ENCODE data around the gene SUGCT.
"Not testable (repeated sequence)": the region's sequence is repeated elsewhere in the genome, so short reads cannot be mapped to it uniquely, and the experiment has no call there.

The SUGCT gene

DNA sequence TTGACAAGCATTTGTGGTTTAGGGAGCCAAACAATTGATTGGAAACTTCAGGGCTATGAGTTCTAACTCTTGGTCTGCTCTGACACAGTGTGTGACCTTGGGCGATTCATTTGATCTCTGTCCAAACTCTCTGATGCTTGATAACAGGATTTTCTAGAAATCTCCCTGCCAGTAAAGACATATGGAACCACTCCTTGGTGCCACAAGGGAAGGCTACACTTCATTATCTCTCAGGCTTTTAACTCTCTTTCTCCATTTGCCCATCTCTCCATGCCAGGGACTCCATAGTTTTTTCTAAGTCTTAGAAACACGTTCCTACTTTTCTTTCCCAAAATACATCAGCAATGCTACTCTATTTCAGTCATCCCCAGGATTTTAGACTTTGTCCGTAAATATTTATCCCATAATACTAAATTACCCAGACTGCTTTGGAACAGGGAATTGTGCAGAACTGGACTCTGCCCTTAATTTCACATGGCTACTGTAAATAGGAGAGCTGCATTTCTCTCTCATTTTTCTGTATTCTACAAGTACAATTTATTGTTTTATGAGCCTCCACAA, 488.2 kb downstream of the SUGCT start:
- no peak for DNase-seq (ENCODE audit: low spot score)

DNA sequence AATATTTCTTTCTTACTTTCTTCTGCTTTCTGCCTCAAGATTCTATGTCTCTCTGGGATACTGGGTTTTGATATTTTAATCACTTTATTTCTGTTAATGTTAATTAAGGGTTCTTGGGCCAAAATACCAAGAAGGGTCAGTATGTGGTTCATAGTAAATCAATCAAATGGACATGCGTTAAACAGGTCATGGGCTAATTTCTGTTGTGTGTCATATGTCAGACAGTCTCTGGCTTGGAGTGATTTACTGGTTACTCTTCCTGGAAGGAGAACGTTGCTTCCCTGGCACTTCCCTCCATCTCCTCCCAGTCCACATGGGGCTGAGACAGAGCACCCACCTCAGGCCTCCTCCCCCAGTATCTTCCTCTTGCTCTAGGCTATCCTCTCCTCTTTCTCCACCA, 489.1 kb downstream of the SUGCT start:
- no peak for DNase-seq (ENCODE audit: low spot score)

DNA sequence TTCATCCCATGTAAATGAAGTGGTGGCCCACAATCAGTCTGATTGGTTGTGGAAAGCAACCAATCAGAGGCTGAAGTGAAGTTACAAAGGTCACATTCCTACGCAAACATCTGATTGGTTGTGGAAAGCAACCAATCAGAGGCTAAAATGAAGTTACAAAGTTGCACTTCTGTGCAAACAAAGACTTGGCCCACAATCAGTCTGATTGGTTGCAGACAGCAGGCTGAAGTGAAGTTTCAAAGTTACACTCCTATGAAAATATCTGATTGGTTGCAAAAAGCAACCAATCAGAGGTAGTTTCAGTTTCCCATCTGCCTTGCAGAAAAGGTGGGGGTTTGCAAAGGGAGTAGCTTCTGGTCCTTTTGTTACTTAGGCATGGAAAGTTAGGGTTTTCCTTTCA, 492.6 kb downstream of the SUGCT start:
- not testable (repeated sequence) for DNase-seq (ENCODE audit: low spot score)

DNA sequence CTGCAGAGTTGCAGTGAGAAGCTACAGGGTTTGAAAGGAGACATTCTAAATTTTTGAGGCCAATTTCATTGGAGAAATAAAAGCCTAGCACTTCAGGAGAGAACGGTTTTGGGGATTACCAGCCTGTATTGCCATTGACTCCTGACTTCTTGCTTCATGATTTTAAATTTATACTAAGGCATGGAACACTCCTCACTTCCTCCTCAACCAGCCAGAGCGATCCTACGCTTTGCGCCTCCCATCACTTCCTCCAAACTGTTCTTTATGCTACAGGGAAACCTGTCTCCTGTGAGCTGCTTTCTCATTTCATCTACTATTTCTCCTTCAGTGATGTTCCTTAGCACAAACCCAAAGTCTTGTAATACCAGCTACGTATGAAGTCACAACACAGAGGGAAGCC, 495.1 kb downstream of the SUGCT start:
- DNase-seq (ENCODE audit: low spot score), result no peak

DNA sequence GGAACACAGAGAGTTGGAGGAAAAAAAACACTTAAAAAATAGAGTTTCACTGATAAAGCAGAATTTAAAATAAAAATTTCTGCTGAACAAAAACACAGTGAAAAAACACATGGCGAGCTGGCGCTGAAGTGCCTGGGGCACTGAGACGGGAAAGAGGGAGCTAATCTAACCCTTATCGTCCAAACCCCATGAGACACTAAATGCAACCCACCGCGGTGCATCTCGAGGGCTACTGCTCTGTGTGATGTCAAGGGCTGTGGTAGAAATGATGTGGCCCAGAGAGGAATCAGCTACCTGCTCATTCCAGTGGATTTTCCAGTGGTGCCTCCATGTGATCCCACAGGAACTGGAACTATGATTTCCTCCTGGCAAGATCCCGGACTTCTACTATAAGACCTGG, 499.3 kb downstream of the SUGCT start:
- DNase-seq (ENCODE audit: low spot score), result no peak

GRCh38 chr7:40638545-40639320, 503.9 kb downstream of the SUGCT start:
- DNase-seq (ENCODE audit: low spot score), result no peak

- no peak for DNase-seq (ENCODE audit: low spot score)
Observed at GRCh38 chr7:40640566-40640965, 505.8 kb downstream of the SUGCT start.

- DNase-seq (ENCODE audit: low spot score), result no peak
Observed at GRCh38 chr7:40641701-40642100, 506.9 kb downstream of the SUGCT start.

DNA sequence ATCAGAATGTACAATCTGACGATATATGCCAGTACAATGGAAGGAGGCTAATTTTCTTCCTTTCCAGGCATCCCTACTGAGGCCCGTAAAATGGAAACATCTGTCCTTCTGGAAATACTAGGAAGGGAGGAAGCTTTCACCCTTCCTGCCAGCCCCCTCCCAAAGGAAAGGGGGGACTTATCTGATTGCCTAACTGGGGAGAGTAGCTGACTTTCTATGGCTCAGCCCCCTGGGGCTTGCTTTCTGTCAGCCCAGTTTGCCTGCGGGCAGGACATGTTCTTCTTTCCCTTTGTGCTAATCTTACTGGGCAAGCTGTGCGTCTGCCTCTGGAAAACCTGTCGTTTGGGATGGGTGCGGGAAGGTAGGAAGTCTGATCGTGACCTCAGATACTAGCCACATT, 508.9 kb downstream of the SUGCT start:
- no peak for DNase-seq (ENCODE audit: low spot score)

GRCh38 chr7:40644454-40645188, 509.8 kb downstream of the SUGCT start:
- no peak for DNase-seq (ENCODE audit: low spot score)

- DNase-seq (ENCODE audit: low spot score), result no peak
Observed at GRCh38 chr7:40645197-40645596, 510.4 kb downstream of the SUGCT start.

- no peak for DNase-seq (ENCODE audit: low spot score)
Observed at GRCh38 chr7:40646717-40647116, 511.9 kb downstream of the SUGCT start.

GRCh38 chr7:40647719-40648118, 512.9 kb downstream of the SUGCT start:
- DNase-seq (ENCODE audit: low spot score), result no peak

- DNase-seq (ENCODE audit: low spot score), result no peak
Observed at GRCh38 chr7:40649247-40649646, 514.4 kb downstream of the SUGCT start.

GRCh38 chr7:40650903-40651302, 516.1 kb downstream of the SUGCT start:
- DNase-seq (ENCODE audit: low spot score), result not testable (repeated sequence)

GRCh38 chr7:40654171-40654570, 519.4 kb downstream of the SUGCT start:
- no peak for DNase-seq (ENCODE audit: low spot score)

GRCh38 chr7:40655426-40655825, 520.6 kb downstream of the SUGCT start:
- DNase-seq (ENCODE audit: low spot score), result no peak

DNA sequence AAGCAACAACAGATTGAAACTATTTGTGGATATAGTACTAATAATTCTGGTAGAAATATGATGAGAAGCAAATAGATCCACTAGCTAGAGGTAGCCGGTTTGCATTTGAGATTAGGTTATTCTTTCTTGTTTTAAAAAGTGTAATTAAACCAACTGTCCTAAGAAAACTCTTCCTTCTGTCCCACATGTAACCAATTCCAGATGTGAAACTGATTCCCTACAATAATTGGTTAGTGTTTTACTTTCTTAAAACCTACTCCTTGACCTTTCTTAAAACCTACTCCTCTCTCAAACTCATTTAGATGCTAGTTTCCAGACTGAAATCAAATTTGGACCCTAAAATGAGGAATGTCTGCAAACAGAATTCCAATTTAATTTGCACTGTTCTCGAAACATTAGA, 521.5 kb downstream of the SUGCT start:
- DNase-seq (ENCODE audit: low spot score), result no peak

DNA sequence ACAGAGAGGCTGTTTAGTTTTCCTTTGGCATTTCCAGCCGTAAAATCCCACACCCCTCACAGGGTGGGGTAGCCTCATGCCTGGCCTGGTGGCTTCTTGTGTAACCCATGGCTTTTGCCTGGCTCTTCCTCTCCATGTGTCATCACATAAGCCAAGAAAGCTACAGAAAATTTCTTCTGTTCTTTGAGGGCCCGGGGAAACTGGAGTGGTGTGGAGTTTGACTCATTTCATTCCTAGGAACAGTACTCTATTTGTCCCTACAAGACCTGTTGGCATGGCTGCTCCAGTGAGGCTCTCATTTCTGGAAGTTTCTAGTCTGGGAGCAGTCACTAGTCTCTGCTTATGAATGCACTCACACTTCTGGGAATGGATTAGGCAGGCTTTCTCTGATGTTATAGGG, 523.9 kb downstream of the SUGCT start:
- DNase-seq (ENCODE audit: low spot score), result no peak

GRCh38 chr7:40659231-40659630, 524.4 kb downstream of the SUGCT start:
- DNase-seq (ENCODE audit: low spot score), result no peak

GRCh38 chr7:40673285-40673684, 538.5 kb downstream of the SUGCT start:
- DNase-seq (ENCODE audit: low spot score), result no peak

DNA sequence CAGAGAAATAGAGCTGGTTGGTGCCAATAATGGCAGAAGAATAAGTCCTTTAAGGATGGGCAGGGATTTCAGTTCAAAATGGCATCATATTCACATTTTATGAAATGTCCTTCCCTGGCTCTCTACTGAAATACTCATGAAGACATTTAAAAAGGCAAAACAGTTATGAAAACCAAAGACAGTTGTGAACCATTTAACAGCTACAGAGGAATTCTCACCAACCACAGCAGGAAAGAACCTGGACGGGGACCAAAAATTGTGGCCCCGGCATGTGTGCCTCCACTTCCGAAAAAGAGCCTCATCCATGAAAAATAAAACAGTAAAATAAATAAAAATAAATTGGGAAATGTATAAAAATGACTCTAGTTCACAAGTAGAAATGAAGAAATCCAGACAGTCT, 539.5 kb downstream of the SUGCT start:
- DNase-seq (ENCODE audit: low spot score), result no peak

DNA sequence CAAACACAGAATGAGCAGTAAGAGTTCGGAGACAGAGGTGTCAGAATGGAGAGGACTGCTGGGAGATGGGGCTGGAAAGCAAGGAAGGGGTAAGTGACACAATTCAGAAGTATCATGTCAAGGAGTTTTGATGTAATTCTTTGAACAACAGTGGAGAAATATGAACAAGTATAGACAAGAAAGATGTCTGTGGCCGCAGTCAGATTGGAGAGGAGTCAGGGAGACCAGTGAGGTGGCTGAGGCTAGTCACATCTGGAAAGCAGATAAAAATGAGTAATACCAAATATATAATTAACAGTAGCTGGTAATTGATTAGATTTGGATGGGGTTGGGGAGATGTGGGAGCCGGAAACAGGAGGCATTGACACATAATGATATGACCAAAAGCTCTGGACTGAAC, 540.9 kb downstream of the SUGCT start:
- no peak for DNase-seq (ENCODE audit: low spot score)
